Keratinocyte (primary cell): ENCODE measurements around the gene CENPP.

Source experiments
- CTCF ChIP-seq, 3 experiments: IDR thresholded peaks in 1 of 3; conservative IDR thresholded peaks in 1 of 3; optimal IDR thresholded peaks in 1 of 3; 2 replicates in 2 of 3; 3 replicates in 1 of 3; pipeline versions ENCODE3 to v1.5.1; 2011; ENCODE audit warnings: low read length in 3 of 3, mild to moderate bottlenecking in 3 of 3, moderate library complexity in 2 of 3, control low read depth in 1 of 3, inconsistent platforms in 1 of 3; ENCODE audit not compliant: insufficient read depth in 2 of 3; ENCODE audit errors: extremely low read depth in 1 of 3
- EZH2 ChIP-seq: IDR thresholded peaks from one replicate; pipeline ENCODE4 v1.6.1; 2012; ENCODE audit warnings: inconsistent platforms, mild to moderate bottlenecking, low read length, moderate library complexity

GRCh38 chr9:92607088-92607487 lies 281.3 kb downstream of the CENPP start:
- TF ChIP-seq CTCF (optimal IDR thresholded peaks at IDR 0.05 in 1 of 3, IDR thresholded peaks at IDR 0.05 in 1 of 3, conservative IDR thresholded peaks at IDR 0.05 in 1 of 3; ENCODE audit: extremely low read depth in 1 of 3, insufficient read depth in 2 of 3, low read length in 3 of 3) (no peak), EZH2 (no peak)
